ENCODE data around the gene MDN1. TPM values are rescaled to one million over a fixed set of nuclear protein-coding genes. Genes with fewer than 3 reads are reported as not detected.

MDN1 gene
- polyA plus RNA-seq, 1 of the 3 experiments (the other 2 are of a cell fraction): 8.5 TPM

GRCh38 chr6:89859744-89860143 is 40.1 kb upstream of the MDN1 start:
- ChIA-PET CTCF (no interaction called here), POLR2A (no interaction called here)
- no peak for TF ChIP-seq NFIC (IDR thresholded peaks at IDR 0.05; ENCODE audit: borderline replicate concordance)
- no peak for TF ChIP-seq FOXM1 (IDR thresholded peaks at IDR 0.05; ENCODE audit: low read depth)
- TF ChIP-seq, protein P1, sequence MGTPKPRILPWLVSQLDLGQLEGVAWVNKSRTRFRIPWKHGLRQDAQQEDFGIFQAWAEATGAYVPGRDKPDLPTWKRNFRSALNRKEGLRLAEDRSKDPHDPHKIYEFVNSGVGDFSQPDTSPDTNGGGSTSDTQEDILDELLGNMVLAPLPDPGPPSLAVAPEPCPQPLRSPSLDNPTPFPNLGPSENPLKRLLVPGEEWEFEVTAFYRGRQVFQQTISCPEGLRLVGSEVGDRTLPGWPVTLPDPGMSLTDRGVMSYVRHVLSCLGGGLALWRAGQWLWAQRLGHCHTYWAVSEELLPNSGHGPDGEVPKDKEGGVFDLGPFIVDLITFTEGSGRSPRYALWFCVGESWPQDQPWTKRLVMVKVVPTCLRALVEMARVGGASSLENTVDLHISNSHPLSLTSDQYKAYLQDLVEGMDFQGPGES (IDR thresholded peaks at IDR 0.05; ENCODE audit: low read depth, low read length): no peak
- no peak for TF ChIP-seq MAX (IDR thresholded peaks at IDR 0.05; ENCODE audit: low read depth)
- TF ChIP-seq, protein P2, sequence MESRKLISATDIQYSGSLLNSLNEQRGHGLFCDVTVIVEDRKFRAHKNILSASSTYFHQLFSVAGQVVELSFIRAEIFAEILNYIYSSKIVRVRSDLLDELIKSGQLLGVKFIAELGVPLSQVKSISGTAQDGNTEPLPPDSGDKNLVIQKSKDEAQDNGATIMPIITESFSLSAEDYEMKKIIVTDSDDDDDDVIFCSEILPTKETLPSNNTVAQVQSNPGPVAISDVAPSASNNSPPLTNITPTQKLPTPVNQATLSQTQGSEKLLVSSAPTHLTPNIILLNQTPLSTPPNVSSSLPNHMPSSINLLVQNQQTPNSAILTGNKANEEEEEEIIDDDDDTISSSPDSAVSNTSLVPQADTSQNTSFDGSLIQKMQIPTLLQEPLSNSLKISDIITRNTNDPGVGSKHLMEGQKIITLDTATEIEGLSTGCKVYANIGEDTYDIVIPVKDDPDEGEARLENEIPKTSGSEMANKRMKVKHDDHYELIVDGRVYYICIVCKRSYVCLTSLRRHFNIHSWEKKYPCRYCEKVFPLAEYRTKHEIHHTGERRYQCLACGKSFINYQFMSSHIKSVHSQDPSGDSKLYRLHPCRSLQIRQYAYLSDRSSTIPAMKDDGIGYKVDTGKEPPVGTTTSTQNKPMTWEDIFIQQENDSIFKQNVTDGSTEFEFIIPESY (IDR thresholded peaks at IDR 0.05; ENCODE audit: borderline replicate concordance, low read depth): no peak
- no peak for TF ChIP-seq SMC3 (IDR thresholded peaks at IDR 0.05; ENCODE audit: low read depth, low read length)
- no peak for TF ChIP-seq RCOR1 (IDR thresholded peaks at IDR 0.05; ENCODE audit: low read length)
- no peak for TF ChIP-seq TCF12 (IDR thresholded peaks at IDR 0.05)
- TF ChIP-seq GATA2 (CRISPR knock-in tag; IDR thresholded peaks at IDR 0.05): no peak
- TF ChIP-seq POLR2AphosphoS5 (IDR thresholded peaks at IDR 0.05; ENCODE audit: low read depth, low read length): no peak
- no peak for TF ChIP-seq FOSL2 (IDR thresholded peaks at IDR 0.05; ENCODE audit: borderline replicate concordance, low read depth)
- no peak for TF ChIP-seq CHD2 (IDR thresholded peaks at IDR 0.05; ENCODE audit: low read length, partially characterized antibody)
- TF ChIP-seq RFX5 (IDR thresholded peaks at IDR 0.05; ENCODE audit: low read length): no peak
- TF ChIP-seq, protein P3, sequence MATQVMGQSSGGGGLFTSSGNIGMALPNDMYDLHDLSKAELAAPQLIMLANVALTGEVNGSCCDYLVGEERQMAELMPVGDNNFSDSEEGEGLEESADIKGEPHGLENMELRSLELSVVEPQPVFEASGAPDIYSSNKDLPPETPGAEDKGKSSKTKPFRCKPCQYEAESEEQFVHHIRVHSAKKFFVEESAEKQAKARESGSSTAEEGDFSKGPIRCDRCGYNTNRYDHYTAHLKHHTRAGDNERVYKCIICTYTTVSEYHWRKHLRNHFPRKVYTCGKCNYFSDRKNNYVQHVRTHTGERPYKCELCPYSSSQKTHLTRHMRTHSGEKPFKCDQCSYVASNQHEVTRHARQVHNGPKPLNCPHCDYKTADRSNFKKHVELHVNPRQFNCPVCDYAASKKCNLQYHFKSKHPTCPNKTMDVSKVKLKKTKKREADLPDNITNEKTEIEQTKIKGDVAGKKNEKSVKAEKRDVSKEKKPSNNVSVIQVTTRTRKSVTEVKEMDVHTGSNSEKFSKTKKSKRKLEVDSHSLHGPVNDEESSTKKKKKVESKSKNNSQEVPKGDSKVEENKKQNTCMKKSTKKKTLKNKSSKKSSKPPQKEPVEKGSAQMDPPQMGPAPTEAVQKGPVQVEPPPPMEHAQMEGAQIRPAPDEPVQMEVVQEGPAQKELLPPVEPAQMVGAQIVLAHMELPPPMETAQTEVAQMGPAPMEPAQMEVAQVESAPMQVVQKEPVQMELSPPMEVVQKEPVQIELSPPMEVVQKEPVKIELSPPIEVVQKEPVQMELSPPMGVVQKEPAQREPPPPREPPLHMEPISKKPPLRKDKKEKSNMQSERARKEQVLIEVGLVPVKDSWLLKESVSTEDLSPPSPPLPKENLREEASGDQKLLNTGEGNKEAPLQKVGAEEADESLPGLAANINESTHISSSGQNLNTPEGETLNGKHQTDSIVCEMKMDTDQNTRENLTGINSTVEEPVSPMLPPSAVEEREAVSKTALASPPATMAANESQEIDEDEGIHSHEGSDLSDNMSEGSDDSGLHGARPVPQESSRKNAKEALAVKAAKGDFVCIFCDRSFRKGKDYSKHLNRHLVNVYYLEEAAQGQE (IDR thresholded peaks at IDR 0.05; ENCODE audit: low read depth, low read length): no peak
- TF ChIP-seq TAF1 (IDR thresholded peaks at IDR 0.05; ENCODE audit: borderline replicate concordance, low read depth, low read length): no peak
- Histone ChIP-seq H3K27ac (ENCODE audit: low read depth in 2 of 2, low read length in 1 of 2) (no peak overlapping the region), H4K20me1 (ENCODE audit: insufficient read depth) (no peaks in the 10 kb centered on the region), H2AFZ (ENCODE audit: low read depth) (no peak overlapping the region), H3K9me2 (no peaks in the 10 kb centered on the region), H3K79me2 (ENCODE audit: insufficient read depth) (no peaks in the 10 kb centered on the region), H3K36me3 (replicated peaks in 1 of 2; ENCODE audit: control insufficient read depth in 1 of 2, insufficient read depth in 2 of 2, low read length in 1 of 2) (peaks cover 43 to 58% of the 10 kb centered on the region in 2 experiments), H3F3A (replicated peaks; ENCODE audit: insufficient read depth) (no peaks in the 10 kb centered on the region), H3K4me1 (ENCODE audit: control insufficient read depth in 1 of 2, insufficient read depth in 2 of 2, low read depth in 1 of 2, low read length in 1 of 2) (no peaks in the 10 kb centered on the region), H3K9ac (no peak overlapping the region), H3K4me2 (no peak overlapping the region), H3K9me3 (no peaks in the 10 kb centered on the region), H3K4me3 (ENCODE audit: low read depth in 2 of 2, low read length in 1 of 2) (no peak overlapping the region), H3K27me3 (ENCODE audit: insufficient read depth) (no peaks in the 10 kb centered on the region)
- DNase-seq: no peak
- WGBS (ENCODE audit: low lambda C conversion rate): 89% methylated on average over 4 of the region's 4 CpGs

All from SK-N-SH (cell line).